HepG2 (cell line): ENCODE results near the gene RASGRP2. TPM values are rescaled to one million over a fixed set of nuclear protein-coding genes. Genes with fewer than 3 reads are reported as not detected.

Experiments used
- AGO1 ChIP-seq: fragments of 200-400 bp; formaldehyde crosslinking; IDR thresholded peaks from 2 replicates; pipeline ENCODE4 v1.6.1; 2017; ENCODE audit warnings: mild to moderate bottlenecking, low read depth, low read length, moderate library complexity; ENCODE audit not compliant: poor library complexity, severe bottlenecking
- GTF3A ChIP-seq: sonication (generic); formaldehyde crosslinking; conservative IDR thresholded peaks from 2 replicates; pipeline ENCODE4 v1.4.0; 2020; ENCODE audit warnings: mild to moderate bottlenecking, missing genetic modification reagents
- HDAC1 ChIP-seq: sonication (generic); formaldehyde crosslinking; IDR thresholded peaks from 2 replicates; pipeline ENCODE4 v1.5.1; 2020; ENCODE audit warnings: mild to moderate bottlenecking, missing genetic modification reagents
- HDAC2 ChIP-seq: sonication (generic); formaldehyde crosslinking; IDR thresholded peaks from 2 replicates; pipeline ENCODE4 v1.4.0; 2020; ENCODE audit warnings: missing genetic modification reagents
- NRL ChIP-seq: sonication (generic); formaldehyde crosslinking; IDR thresholded peaks from 2 replicates; pipeline ENCODE4 v1.5.0; 2020; ENCODE audit warnings: missing genetic modification reagents, mild to moderate bottlenecking, moderate library complexity, borderline replicate concordance
- POLR2G ChIP-seq: fragments of 200-400 bp; formaldehyde crosslinking; IDR thresholded peaks from 2 replicates; pipeline ENCODE4 v1.6.1; 2018; ENCODE audit warnings: mild to moderate bottlenecking, low read depth, low read length, moderate library complexity
- RFX3 ChIP-seq: IDR thresholded peaks from 2 replicates; pipeline ENCODE4 v1.6.1; 2016; ENCODE audit warnings: missing biosample characterization, missing genetic modification reagents
- RNF2 ChIP-seq: fragments of 450-650 bp; conservative IDR thresholded peaks from 2 replicates; pipeline ENCODE4 v1.6.1; 2016; ENCODE audit warnings: low read depth
- RORA ChIP-seq: sonication (generic); formaldehyde crosslinking; IDR thresholded peaks from 2 replicates; pipeline ENCODE4 v1.5.0; 2020; ENCODE audit warnings: mild to moderate bottlenecking, missing genetic modification reagents, moderate library complexity
- SNAI1 ChIP-seq: sonication (generic); formaldehyde crosslinking; IDR thresholded peaks from 2 replicates; pipeline ENCODE4 v1.5.0; 2020; ENCODE audit warnings: mild to moderate bottlenecking, missing genetic modification reagents, borderline replicate concordance
- ZNF367 ChIP-seq: sonication (generic); formaldehyde crosslinking; IDR thresholded peaks from 2 replicates; pipeline ENCODE4 v1.4.0; 2020; ENCODE audit warnings: missing genetic modification reagents, borderline replicate concordance
- ZNF562 ChIP-seq: sonication (generic); formaldehyde crosslinking; IDR thresholded peaks from 2 replicates; pipeline ENCODE4 v1.8.0; 2022; ENCODE audit warnings: missing genetic modification reagents, borderline replicate concordance
- ZNF816 ChIP-seq: sonication (generic); formaldehyde crosslinking; IDR thresholded peaks from 2 replicates; pipeline ENCODE4 v1.8.0; 2022; ENCODE audit warnings: missing genetic modification reagents, mild to moderate bottlenecking, borderline replicate concordance
- polyA plus RNA-seq, 8 experiments: library from polyadenylated mRNA; depleted of rRNA in 3 of 8; stranded (reverse) in 7 of 8; unstranded in 1 of 8; fragments of >200 nt; fragmentation: Illumina TruSeq in 4 of 8; extraction: Trizol in 4 of 8; gene quantifications; 2 replicates each; pipeline versions ENCODE4 v1.2.1 to v1.2.3, GENCODE V29; 2011 to 2016; ENCODE audit warnings: low read depth in 4 of 8, missing spikeins in 1 of 8, mixed read lengths in 1 of 8; ENCODE audit not compliant: insufficient read depth in 1 of 8
- total RNA-seq, 5 experiments: library from RNA; depleted of rRNA; stranded (reverse); fragments of >200 nt; fragmentation: Illumina TruSeq; extraction: Trizol; gene quantifications; 2 replicates each; pipeline ENCODE4 v1.2.3, GENCODE V29; 2016; ENCODE audit warnings: low read depth in 1 of 5
- TF ChIP-seq, protein P1 (sequence below): sonication (generic); formaldehyde crosslinking; IDR thresholded peaks from 2 replicates; pipeline ENCODE4 v1.5.1; 2020; ENCODE audit warnings: mild to moderate bottlenecking, missing genetic modification reagents, moderate library complexity
- TF ChIP-seq, protein P2 (sequence below): IDR thresholded peaks from 2 replicates; pipeline ENCODE4 v1.6.1; 2016; ENCODE audit warnings: control low read depth
- TF ChIP-seq, protein P3 (sequence below): sonication (generic); formaldehyde crosslinking; IDR thresholded peaks from 2 replicates; pipeline ENCODE4 v1.8.1; 2023; ENCODE audit warnings: mild to moderate bottlenecking, missing genetic modification reagents, borderline replicate concordance
- TF ChIP-seq, protein P4 (sequence below): sonication (generic); formaldehyde crosslinking; IDR thresholded peaks from 2 replicates; pipeline ENCODE4 v1.4.0; 2020; ENCODE audit warnings: mild to moderate bottlenecking, missing genetic modification reagents, borderline replicate concordance

Gene RASGRP2
- total and polyA plus RNA-seq, 2 of the 13 experiments (the other 11 are each of a cell fraction or from before 2014, with no cell fraction given) = 0.61 TPM; not detected in 1

DNA sequence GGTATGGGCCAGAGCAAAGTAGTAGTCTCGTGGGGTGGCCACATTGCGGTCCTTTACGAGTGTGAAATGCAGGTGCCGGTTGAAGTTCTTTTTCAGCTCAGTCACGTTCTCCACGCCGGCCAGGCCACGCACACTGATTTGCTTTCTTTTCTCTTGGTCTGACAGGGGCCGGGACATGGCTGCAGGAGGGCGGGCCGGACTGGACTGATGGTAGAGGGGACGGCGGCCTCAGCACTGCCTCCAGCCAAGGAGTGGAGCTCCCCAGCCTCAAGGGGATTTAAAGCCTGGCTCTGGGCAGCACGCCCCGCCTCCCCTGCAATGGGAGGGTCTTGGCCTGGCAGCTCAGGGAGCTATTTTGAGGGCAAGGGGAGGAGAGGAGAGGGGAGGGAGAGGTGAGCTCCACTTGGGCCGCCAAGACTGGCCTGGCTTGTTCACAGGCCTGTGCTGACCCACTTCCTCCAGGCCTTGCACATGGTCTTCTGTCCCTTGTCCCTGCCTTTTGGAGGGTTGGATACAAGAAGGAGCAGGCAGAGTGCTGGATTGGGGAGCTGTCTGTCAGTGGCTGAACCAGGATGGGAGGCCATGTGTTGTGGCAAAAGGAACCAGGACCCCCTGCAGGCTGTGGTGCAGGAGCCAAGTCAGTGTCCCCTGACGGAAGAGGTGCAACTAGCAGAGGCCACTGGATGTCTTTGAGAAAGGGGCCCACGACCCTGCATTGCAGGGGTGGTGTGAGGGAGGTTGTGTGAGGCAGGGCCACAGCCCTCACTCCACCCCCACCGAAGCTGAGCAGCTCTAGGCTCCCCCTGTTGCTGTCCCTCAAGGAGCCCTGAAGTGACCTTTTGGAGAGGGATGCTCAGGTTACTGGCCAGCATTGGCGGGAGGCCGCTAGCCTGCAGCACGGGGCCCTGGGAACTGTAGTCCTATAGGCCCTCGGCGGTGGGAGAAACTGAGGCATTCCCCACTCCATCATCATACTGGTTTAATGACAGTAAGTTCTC, 16.1 kb upstream of the RASGRP2 start, which contains the start of gene PYGM (continued):
- TF ChIP-seq GTF3A (CRISPR knock-in tag) = no peak
- TF ChIP-seq NRL (CRISPR knock-in tag) = 0 out of 2 replicates have a peak, but pooled peaks have one; percentile 47
- no peak for TF ChIP-seq HDAC2
- TF ChIP-seq, protein P1, sequence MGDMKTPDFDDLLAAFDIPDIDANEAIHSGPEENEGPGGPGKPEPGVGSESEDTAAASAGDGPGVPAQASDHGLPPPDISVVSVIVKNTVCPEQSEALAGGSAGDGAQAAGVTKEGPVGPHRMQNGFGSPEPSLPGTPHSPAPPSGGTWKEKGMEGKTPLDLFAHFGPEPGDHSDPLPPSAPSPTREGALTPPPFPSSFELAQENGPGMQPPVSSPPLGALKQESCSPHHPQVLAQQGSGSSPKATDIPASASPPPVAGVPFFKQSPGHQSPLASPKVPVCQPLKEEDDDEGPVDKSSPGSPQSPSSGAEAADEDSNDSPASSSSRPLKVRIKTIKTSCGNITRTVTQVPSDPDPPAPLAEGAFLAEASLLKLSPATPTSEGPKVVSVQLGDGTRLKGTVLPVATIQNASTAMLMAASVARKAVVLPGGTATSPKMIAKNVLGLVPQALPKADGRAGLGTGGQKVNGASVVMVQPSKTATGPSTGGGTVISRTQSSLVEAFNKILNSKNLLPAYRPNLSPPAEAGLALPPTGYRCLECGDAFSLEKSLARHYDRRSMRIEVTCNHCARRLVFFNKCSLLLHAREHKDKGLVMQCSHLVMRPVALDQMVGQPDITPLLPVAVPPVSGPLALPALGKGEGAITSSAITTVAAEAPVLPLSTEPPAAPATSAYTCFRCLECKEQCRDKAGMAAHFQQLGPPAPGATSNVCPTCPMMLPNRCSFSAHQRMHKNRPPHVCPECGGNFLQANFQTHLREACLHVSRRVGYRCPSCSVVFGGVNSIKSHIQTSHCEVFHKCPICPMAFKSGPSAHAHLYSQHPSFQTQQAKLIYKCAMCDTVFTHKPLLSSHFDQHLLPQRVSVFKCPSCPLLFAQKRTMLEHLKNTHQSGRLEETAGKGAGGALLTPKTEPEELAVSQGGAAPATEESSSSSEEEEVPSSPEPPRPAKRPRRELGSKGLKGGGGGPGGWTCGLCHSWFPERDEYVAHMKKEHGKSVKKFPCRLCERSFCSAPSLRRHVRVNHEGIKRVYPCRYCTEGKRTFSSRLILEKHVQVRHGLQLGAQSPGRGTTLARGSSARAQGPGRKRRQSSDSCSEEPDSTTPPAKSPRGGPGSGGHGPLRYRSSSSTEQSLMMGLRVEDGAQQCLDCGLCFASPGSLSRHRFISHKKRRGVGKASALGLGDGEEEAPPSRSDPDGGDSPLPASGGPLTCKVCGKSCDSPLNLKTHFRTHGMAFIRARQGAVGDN (CRISPR knock-in tag) = no peak
- no peak for TF ChIP-seq RORA (CRISPR knock-in tag)
- 0 out of 2 replicates have a peak, but pooled peaks have one; percentile 9 for TF ChIP-seq POLR2G
- TF ChIP-seq, protein P2, sequence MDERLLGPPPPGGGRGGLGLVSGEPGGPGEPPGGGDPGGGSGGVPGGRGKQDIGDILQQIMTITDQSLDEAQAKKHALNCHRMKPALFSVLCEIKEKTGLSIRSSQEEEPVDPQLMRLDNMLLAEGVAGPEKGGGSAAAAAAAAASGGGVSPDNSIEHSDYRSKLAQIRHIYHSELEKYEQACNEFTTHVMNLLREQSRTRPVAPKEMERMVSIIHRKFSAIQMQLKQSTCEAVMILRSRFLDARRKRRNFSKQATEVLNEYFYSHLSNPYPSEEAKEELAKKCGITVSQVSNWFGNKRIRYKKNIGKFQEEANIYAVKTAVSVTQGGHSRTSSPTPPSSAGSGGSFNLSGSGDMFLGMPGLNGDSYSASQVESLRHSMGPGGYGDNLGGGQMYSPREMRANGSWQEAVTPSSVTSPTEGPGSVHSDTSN (CRISPR knock-in tag) = no peak
- TF ChIP-seq HDAC1 = no peak
- TF ChIP-seq ZNF562 (CRISPR knock-in tag) = no peak
- peak; percentile 91 for TF ChIP-seq AGO1
- TF ChIP-seq, protein P3, sequence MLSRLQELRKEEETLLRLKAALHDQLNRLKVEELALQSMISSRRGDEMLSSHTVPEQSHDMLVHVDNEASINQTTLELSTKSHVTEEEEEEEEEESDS (CRISPR knock-in tag) = no peak
- TF ChIP-seq ZNF816 (CRISPR knock-in tag) = no peak
- no peak for TF ChIP-seq RNF2
- no peak for TF ChIP-seq RFX3
- no peak for TF ChIP-seq SNAI1 (CRISPR knock-in tag)
- TF ChIP-seq, protein P4, sequence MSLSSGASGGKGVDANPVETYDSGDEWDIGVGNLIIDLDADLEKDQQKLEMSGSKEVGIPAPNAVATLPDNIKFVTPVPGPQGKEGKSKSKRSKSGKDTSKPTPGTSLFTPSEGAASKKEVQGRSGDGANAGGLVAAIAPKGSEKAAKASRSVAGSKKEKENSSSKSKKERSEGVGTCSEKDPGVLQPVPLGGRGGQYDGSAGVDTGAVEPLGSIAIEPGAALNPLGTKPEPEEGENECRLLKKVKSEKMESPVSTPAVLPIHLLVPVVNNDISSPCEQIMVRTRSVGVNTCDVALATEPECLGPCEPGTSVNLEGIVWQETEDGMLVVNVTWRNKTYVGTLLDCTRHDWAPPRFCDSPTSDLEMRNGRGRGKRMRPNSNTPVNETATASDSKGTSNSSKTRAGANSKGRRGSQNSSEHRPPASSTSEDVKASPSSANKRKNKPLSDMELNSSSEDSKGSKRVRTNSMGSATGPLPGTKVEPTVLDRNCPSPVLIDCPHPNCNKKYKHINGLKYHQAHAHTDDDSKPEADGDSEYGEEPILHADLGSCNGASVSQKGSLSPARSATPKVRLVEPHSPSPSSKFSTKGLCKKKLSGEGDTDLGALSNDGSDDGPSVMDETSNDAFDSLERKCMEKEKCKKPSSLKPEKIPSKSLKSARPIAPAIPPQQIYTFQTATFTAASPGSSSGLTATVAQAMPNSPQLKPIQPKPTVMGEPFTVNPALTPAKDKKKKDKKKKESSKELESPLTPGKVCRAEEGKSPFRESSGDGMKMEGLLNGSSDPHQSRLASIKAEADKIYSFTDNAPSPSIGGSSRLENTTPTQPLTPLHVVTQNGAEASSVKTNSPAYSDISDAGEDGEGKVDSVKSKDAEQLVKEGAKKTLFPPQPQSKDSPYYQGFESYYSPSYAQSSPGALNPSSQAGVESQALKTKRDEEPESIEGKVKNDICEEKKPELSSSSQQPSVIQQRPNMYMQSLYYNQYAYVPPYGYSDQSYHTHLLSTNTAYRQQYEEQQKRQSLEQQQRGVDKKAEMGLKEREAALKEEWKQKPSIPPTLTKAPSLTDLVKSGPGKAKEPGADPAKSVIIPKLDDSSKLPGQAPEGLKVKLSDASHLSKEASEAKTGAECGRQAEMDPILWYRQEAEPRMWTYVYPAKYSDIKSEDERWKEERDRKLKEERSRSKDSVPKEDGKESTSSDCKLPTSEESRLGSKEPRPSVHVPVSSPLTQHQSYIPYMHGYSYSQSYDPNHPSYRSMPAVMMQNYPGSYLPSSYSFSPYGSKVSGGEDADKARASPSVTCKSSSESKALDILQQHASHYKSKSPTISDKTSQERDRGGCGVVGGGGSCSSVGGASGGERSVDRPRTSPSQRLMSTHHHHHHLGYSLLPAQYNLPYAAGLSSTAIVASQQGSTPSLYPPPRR (CRISPR knock-in tag) = no peak
- no peak for TF ChIP-seq ZNF367 (CRISPR knock-in tag)
